HAP-1 (cell line): ENCODE data around the gene GALNT17.
"Not testable (repeated sequence)": the region's sequence is repeated elsewhere in the genome, so short reads cannot be mapped to it uniquely, and the experiment has no call there.

Experiments
- DNase-seq, 2 experiments: peaks; one replicate each; pipeline ENCODE4 v3.0.0-alpha.2; 2016 to 2020; ENCODE audit warnings: low spot score in 2 of 2
- H3K27me3 ChIP-seq: fragments of 250-450 bp; sonication (Bioruptor Pico); 2 replicates; pipeline ENCODE4 v1.5.1; 2020; ENCODE audit warnings: low read depth, mild to moderate bottlenecking, moderate library complexity
- H3K36me3 ChIP-seq: fragments of 250-450 bp; sonication (Bioruptor Pico); replicated peaks from 2 replicates; pipeline ENCODE4 v1.5.1; 2020; ENCODE audit warnings: mild to moderate bottlenecking
- H3K4me1 ChIP-seq: fragments of 250-450 bp; sonication (Bioruptor Pico); 2 replicates; pipeline ENCODE4 v1.5.1; 2020; ENCODE audit warnings: mild to moderate bottlenecking
- H3K4me3 ChIP-seq: fragments of 250-450 bp; sonication (Bioruptor Pico); 2 replicates; pipeline ENCODE4 v1.5.1; 2020; ENCODE audit warnings: mild to moderate bottlenecking, moderate library complexity
- H3K9me3 ChIP-seq: fragments of 250-450 bp; sonication (Bioruptor Pico); 2 replicates; pipeline ENCODE4 v1.5.1; 2020; ENCODE audit warnings: mild to moderate bottlenecking, moderate library complexity
- in situ Hi-C: fragments of 300-500 bp; cut with MboI; formaldehyde crosslinking; loops from 3 replicates; pipeline ENCODE4 v1.14.3; 2020; ENCODE audit warnings: low sequenced_read_pairs, inconsistent platforms, mixed read lengths

The GALNT17 gene

DNA sequence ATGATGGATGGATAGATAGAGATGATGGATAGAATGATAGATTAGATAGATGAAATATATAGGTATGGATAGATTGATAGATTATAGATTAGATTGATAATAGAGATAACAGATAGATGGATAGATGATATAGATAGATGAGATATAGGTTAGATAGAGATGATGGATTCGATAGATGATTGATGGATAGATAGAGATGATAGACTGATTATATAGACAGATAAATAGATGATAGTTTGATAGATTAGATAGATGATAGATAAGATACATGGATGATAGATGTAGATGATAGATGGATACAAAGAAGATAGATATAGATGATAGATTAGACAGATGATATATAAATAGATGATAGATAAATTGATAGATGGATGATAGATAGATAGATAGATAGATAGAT lies 448.1 kb downstream of the GALNT17 start:
- Histone ChIP-seq H3K4me3 (no peak overlapping the region), H3K36me3 (no peaks in the 10 kb centered on the region), H3K4me1 (no peaks in the 10 kb centered on the region), H3K9me3 (no peaks in the 10 kb centered on the region), H3K27me3 (no peaks in the 10 kb centered on the region)
- DNase-seq: no peak
- in situ Hi-C loops: no loop called here

DNA sequence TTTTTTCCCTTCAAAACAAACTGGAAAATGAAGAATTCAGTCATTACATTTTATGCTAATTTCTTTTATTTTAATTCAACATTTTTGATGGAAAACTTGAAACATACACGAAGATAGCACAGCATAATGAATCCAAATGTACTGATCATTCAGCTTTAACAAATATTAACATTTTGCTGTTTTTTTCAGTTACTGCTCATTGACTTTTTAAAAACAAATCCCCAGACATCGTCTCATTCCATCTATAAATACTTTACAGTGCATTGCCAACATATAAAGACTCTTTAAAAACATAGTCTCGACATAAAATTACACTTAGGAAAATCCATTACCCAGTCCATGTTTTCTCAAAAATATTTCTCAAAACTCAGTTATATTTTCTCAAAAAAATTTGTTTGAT lies 452.3 kb downstream of the GALNT17 start:
- H3K4me3 ChIP-seq: no peak overlapping the region
- H3K9me3 ChIP-seq: no peaks in the 10 kb centered on the region
- no peaks in the 10 kb centered on the region for H3K4me1 ChIP-seq
- H3K36me3 ChIP-seq: no peaks in the 10 kb centered on the region
- H3K27me3 ChIP-seq: no peaks in the 10 kb centered on the region
- in situ Hi-C loops: no loop called here
- no peak for DNase-seq

DNA sequence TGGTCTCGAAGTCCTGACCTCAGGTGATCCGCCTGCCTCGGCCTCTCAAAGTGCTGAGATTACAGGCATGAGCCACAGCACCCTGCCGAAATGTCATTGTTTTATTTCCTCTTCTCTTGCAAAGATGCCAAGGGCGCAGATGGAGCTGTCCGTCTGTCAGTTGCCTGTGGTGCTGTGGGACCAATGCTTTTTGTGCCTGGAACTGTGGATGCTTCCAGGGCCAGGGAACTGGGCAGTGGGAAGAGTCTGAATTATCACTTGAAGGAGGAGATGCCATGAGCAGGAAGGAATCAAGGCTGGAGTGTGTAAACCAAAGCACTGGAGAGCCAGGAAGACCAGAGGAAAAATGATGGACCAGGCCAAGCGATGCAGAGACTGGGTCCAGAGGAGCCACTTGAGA lies 459.9 kb downstream of the GALNT17 start:
- Histone ChIP-seq H3K9me3 (no peaks in the 10 kb centered on the region), H3K4me1 (no peaks in the 10 kb centered on the region), H3K4me3 (no peak overlapping the region), H3K36me3 (no peaks in the 10 kb centered on the region), H3K27me3 (no peaks in the 10 kb centered on the region)
- DNase-seq: no peak
- in situ Hi-C loops: no loop called here

DNA sequence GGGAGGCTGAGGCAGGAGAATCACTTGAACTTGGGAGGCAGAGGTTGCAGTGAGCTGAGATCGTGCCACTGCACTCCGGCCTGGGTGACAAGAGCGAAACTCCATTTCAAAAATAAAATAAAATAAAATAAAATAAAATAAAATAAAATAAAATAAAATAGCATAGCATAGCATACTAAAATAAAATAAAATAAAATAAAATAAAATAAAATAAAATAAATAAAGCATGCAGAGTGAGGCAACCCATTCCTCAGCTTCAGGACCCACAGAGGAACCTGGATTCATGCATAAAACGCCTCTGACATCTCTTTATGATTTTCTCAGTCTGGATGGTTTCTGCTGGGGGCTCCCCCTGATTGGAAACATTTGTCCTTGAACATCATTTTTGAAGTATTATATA lies 460.4 kb downstream of the GALNT17 start:
- H3K36me3 ChIP-seq, in situ Hi-C loops, H3K27me3 ChIP-seq, H3K4me1 ChIP-seq, H3K4me3 ChIP-seq, DNase-seq, H3K9me3 ChIP-seq: not testable (repeated sequence)

DNA sequence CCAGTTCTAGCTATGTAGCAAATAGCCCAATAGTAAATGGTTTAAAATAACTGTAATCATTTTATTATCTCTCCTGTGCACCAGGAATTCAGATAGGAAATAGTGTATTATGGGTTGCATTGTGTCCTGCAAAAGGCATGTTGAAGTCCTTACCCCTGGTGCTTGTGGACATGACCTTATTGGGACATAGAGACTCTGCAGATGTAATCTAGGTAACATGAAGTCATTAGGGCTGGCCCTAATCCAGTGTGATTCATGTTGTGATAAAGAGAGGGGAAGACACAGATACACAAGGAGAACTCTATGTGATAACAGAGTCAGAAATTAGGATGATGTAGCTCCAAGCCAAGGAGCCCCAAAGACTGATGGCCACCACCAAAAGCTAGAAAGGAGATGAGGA lies 462.8 kb downstream of the GALNT17 start:
- Histone ChIP-seq H3K27me3 (no peaks in the 10 kb centered on the region), H3K9me3 (no peaks in the 10 kb centered on the region; the same call in 1 of the 2 replicates), H3K4me3 (no peak overlapping the region), H3K36me3 (no peaks in the 10 kb centered on the region), H3K4me1 (no peaks in the 10 kb centered on the region)
- DNase-seq: no peak
- in situ Hi-C loops: no loop called here

DNA sequence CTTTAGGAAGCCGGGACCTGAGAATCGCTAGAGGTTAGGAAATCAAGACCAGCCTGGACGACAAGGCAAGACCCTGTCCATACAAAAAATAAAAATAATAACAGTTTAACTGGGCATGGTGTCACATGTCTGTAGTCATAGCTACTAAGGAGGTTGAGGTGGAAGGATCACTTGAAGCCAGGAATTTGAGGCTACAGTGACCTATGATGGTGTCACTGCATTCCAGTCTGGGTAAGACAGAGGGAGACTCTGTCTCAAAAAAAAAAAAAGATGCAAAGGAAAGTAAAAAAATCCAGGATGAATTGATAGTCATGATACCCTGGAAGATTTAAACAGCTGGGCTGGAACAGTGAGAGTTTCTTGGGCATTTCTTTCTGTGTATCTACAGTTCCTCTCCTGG lies 463.2 kb downstream of the GALNT17 start:
- Histone ChIP-seq H3K9me3 (no peaks in the 10 kb centered on the region; the same call in 1 of the 2 replicates), H3K27me3 (no peaks in the 10 kb centered on the region), H3K4me1 (no peaks in the 10 kb centered on the region), H3K4me3 (no peak overlapping the region), H3K36me3 (no peaks in the 10 kb centered on the region)
- no peak for DNase-seq
- in situ Hi-C loops: no loop called here

DNA sequence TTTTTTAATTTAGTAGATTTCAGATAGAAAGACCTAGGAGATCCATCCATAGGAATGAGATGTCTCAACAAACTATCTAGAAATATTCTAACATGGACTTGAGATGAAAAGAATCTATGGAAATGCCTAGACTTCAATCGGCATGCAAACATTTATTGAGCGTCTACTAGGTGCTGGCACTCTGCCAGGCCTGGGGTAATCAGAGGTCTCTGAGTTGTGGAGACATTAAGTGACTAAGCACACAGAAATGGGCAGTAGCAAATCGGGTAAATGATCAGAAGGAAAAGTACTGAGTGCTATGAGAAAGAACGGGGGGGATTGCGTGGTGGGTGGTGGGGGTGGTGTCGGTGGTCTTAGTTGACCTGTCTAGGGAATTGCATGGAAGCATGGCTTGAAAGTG lies 466.6 kb downstream of the GALNT17 start:
- Histone ChIP-seq H3K9me3 (no peaks in the 10 kb centered on the region; the same call in 1 of the 2 replicates), H3K36me3 (no peaks in the 10 kb centered on the region), H3K4me1 (no peaks in the 10 kb centered on the region), H3K4me3 (no peak overlapping the region), H3K27me3 (no peaks in the 10 kb centered on the region)
- no peak for DNase-seq
- in situ Hi-C loops: no loop called here

DNA sequence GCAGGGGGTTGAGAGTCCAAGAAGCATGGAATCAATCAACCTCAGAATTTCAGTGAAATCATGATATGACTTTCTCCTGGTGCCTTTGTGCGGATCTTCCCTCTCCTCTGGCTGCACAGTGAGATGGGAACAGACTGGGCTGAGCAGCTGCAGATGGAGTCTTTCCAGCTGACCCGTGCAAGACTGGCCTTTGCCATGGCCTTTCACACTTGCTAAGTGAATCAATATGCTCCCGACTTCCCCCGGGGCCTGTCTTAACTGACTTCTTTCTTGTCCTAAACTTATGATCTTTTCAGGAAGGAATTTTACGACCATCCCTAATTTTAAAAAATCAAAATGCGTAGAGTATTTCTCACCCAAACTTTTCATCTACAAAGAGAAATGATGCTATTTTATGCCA lies 469.9 kb downstream of the GALNT17 start:
- H3K36me3 ChIP-seq: no peaks in the 10 kb centered on the region
- no peak overlapping the region for H3K4me3 ChIP-seq
- H3K4me1 ChIP-seq: no peaks in the 10 kb centered on the region
- H3K27me3 ChIP-seq: no peaks in the 10 kb centered on the region
- DNase-seq: no peak
- no peaks in the 10 kb centered on the region; the same call in 1 of the 2 replicates for H3K9me3 ChIP-seq
- in situ Hi-C loops: no loop called here

DNA sequence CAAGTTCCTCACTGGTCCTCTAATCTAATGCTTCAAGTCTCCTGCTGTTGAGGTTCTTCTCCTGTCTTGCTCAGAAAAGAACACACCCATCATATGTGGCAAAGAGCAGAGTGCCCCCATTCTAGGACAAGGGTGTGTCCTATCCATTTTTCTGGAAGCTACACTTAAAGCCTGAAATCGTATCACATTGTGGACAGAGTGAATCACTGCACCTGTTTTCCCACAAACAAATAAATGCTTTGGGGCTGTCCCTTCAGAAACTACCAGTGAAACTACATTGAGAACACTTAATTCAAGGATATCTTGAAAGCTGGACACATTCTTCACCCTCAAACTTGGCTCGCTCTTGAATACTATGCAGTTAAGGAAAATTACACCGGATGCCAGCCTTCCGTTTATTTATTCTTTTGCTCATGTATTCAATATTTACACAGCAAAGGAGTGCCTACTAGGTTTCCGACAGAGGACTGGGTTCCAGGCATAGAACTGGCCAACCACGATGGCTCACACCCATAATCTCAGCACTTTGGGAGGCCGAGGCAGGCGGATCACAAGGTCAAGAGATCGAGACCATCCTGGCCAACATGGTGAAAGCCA lies 473.0 kb downstream of the GALNT17 start:
- H3K36me3 ChIP-seq: no peaks in the 10 kb centered on the region
- DNase-seq: no peak
- H3K4me1 ChIP-seq: no peaks in the 10 kb centered on the region
- no peaks in the 10 kb centered on the region for H3K27me3 ChIP-seq
- H3K4me3 ChIP-seq: no peak overlapping the region
- no peaks in the 10 kb centered on the region for H3K9me3 ChIP-seq
- in situ Hi-C loops: no loop called here

DNA sequence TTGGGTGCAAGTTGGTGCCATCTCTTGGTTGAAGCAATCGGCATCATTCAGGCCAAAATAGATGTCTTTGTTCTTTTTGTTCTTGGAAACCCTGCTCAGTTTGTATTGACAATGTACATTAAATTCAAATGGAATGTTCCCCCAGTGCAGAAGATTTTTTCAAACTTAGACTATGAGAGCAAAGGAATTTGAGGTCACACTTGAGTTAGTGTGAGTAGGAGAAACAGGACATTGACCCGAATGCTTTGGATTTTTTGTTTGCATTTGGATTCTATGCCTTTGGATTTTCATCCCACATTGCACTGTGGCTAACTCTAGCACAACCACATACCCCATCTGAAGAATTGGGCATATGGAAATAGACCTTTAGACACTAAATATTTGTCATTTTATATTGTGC lies 480.0 kb downstream of the GALNT17 start:
- DNase-seq: no peak
- no peak overlapping the region for H3K4me3 ChIP-seq
- H3K27me3 ChIP-seq: no peaks in the 10 kb centered on the region
- no peaks in the 10 kb centered on the region for H3K4me1 ChIP-seq
- in situ Hi-C loops: no loop called here
- no peaks in the 10 kb centered on the region for H3K9me3 ChIP-seq
- H3K36me3 ChIP-seq: no peaks in the 10 kb centered on the region

DNA sequence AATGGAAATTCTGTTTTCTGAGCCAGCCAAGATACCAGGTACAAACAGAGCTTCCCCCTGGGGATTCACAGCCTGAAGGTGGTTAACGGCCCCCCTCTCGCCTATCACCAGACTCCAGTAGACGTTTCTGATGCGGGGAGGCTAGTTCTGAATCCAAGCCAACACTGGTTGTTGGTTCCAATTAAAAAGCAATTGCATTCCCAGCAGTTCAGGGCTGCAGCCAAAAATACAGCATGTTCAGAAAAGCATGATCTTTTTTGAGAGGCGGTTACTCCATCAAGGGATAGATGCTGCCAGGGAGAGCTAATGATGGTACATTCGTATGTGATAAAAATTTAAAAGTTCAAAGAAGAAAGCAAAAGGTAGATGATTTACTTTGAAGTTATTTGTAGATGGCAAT lies 481.0 kb downstream of the GALNT17 start:
- no peaks in the 10 kb centered on the region for H3K9me3 ChIP-seq
- in situ Hi-C loops: no loop called here

DNA sequence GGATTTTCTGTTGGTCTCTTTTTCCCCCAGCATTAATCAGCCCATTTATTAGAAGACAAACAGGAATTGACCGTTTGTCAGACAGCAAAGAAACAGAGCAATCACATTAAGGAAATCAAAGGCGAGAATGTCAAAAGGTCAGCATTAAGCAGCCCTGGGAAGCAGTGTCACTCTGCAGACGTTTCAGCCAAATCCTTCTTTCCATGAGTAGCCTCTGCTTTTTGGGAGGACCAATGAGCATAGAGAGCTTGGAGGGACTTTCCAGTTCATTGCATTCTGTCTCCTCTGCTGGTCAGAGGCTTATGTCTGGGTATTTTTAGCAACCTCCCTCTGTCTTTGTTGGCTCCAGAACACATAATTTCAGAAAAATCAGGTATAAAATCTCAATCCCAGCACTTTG lies 481.4 kb downstream of the GALNT17 start:
- no peak overlapping the region for H3K4me3 ChIP-seq
- H3K36me3 ChIP-seq: no peaks in the 10 kb centered on the region
- no peak for DNase-seq
- no peaks in the 10 kb centered on the region for H3K27me3 ChIP-seq
- in situ Hi-C loops: no loop called here
- H3K4me1 ChIP-seq: no peaks in the 10 kb centered on the region
- H3K9me3 ChIP-seq: no peaks in the 10 kb centered on the region

More for the DNA sequence above, 481.0 kb downstream of the GALNT17 start:
- H3K27me3 ChIP-seq: no peaks in the 10 kb centered on the region
- no peaks in the 10 kb centered on the region for H3K4me1 ChIP-seq
- H3K36me3 ChIP-seq: no peaks in the 10 kb centered on the region
- H3K4me3 ChIP-seq: no peak overlapping the region
- DNase-seq: no peak

DNA sequence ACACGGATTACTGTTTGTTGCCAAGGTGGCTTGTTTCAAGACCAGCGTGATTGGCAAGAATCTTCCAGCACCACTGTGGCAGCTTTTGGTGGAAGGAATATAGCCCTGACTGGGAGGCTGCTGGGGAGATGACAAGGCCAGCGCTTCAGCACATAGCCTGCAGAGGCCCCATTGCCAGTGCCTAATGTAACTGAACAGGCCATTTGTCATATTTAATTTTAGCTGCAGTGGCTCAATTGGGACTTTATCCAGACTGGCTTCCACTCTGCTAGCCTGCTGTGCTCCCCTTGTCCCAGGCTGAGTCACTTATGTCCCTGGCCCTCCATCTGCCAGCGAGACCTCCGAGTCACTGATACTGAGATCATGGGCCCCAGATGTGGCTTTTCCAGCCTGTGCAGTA lies 483.1 kb downstream of the GALNT17 start:
- in situ Hi-C loops: no loop called here
- Histone ChIP-seq H3K27me3 (no peaks in the 10 kb centered on the region), H3K4me3 (no peak overlapping the region), H3K36me3 (no peaks in the 10 kb centered on the region), H3K4me1 (no peaks in the 10 kb centered on the region), H3K9me3 (no peaks in the 10 kb centered on the region)
- no peak for DNase-seq

DNA sequence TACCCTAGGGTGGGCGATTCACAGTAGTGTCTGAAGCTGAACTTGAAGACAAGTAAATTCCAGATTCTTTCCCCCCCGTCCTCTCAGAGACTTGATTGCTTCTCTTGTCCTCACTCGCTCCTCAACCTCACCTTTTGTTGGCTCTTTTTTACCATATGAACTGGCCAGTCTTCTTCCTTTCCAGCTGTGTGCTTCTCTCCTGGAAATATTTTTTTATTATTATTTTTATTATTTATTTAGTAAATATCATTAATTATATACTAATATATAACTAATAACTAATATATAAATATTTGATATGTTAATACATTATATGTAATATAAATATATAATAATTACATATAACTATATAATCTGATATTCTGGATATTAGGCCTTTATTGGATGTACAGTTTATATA lies 484.3 kb downstream of the GALNT17 start:
- no peak for DNase-seq
- in situ Hi-C loops: no loop called here
- no peak overlapping the region for H3K4me3 ChIP-seq
- no peaks in the 10 kb centered on the region for H3K27me3 ChIP-seq
- H3K4me1 ChIP-seq: no peaks in the 10 kb centered on the region
- H3K9me3 ChIP-seq: no peaks in the 10 kb centered on the region
- H3K36me3 ChIP-seq: no peaks in the 10 kb centered on the region

DNA sequence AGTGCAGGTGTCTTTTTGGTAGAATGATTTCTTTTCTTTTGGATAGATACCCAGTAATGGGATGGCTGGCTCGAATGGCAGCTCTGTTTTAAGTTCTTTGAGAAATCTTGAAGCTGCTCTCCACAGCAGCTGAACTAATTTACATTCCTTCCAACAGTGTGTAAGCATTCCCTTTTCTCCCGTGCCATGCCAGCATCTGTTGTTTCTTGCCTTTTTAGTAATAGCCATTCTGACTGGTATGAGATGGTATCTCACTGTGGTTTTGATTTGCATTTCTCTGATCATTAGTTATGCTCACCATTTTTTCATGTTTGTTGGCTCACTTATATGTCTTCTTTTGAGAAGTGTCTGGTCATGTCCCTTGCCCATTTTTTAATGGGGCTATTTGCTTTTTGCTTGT lies 486.3 kb downstream of the GALNT17 start:
- DNase-seq: no peak
- in situ Hi-C loops: no loop called here
- Histone ChIP-seq H3K4me1 (no peaks in the 10 kb centered on the region), H3K36me3 (no peaks in the 10 kb centered on the region), H3K9me3 (no peaks in the 10 kb centered on the region), H3K4me3 (no peak overlapping the region), H3K27me3 (no peaks in the 10 kb centered on the region)
